PC-3 (cell line): ENCODE data around the gene FST.

Experiments used
- CTCF ChIP-seq: fragments of 300-600 bp; sonication (generic); conservative IDR thresholded peaks from 2 replicates; pipeline ENCODE4 v1.5.1; 2017; ENCODE audit warnings: antibody characterized with exemption, low read depth, mild to moderate bottlenecking, low read length
- EZH2 ChIP-seq: fragments of 300-600 bp; sonication (generic); IDR thresholded peaks from one replicate; pipeline ENCODE4 v1.6.1; 2017; ENCODE audit warnings: antibody characterized with exemption, mild to moderate bottlenecking, low read length; ENCODE audit not compliant: unreplicated experiment
- EZH2phosphoT487 ChIP-seq: fragments of 300-600 bp; sonication (generic); IDR thresholded peaks from 2 replicates; pipeline ENCODE4 v1.6.1; 2018; ENCODE audit warnings: mild to moderate bottlenecking, antibody characterized with exemption, low read length, borderline replicate concordance

GRCh38 chr5:53473633-53474032 lies 6.8 kb upstream of the FST start:
- no peak for TF ChIP-seq EZH2phosphoT487
- no peak for TF ChIP-seq CTCF
- TF ChIP-seq EZH2 = no peak
